OCI-LY1 (cell line): Measurements from ENCODE around the gene HES5.

Source experiments
- CTCF ChIP-seq: fragments of 200-600 bp; sonication (generic), shearing (Covaris generic); IDR thresholded peaks from 2 replicates; pipeline ENCODE4 v1.5.1; 2017; ENCODE audit warnings: mild to moderate bottlenecking, antibody characterized with exemption, low read length, moderate library complexity, mixed read lengths
- EZH2 ChIP-seq: fragments of 200-600 bp; sonication (generic), shearing (Covaris generic); IDR thresholded peaks from 2 replicates; pipeline ENCODE4 v1.8.0; 2017; ENCODE audit warnings: borderline replicate concordance, mixed run types, mild to moderate bottlenecking, antibody characterized with exemption, low read length, moderate library complexity, mixed read lengths

- TF ChIP-seq CTCF (no peak), EZH2 (no peak)
Measured at GRCh38 chr1:2494323-2494693, 35.8 kb downstream of the HES5 start.
